Measurements from ENCODE around the gene OSBPL8.

GRCh38 chr12:76551482-76551888, 8.1 kb downstream of the OSBPL8 start:
- TF ChIP-seq HNF4A (conservative IDR thresholded peaks at IDR 0.05) (no peak), CTCF (IDR thresholded peaks at IDR 0.05; ENCODE audit: low read depth, low read length, missing input control) (no peak), ATF3 (IDR thresholded peaks at IDR 0.05) (no peak), FOXA1 (IDR thresholded peaks at IDR 0.05) (no peak), RXRA (IDR thresholded peaks at IDR 0.05) (no peak), SP1 (IDR thresholded peaks at IDR 0.05) (no peak)

All from liver (tissue), 3 donors.